K562 (cell line): ENCODE results near the gene ZRANB3. TPM values are rescaled to one million over a fixed set of nuclear protein-coding genes. Genes with fewer than 3 reads are reported as not detected.

Experiments
- ATAC-seq: fragments of 200-7000 bp; cut with Tn5 transposase; 3 replicates; pipeline ENCODE4 v1.9.1; 2020; ENCODE audit warnings: moderate library complexity
- BruUV-seq: library from RNA; stranded (reverse); fragments of 400-500 nt; replicated peaks from 2 replicates; lab custom pipeline; 2021; lab: Mats Ljungman, UMichigan
- CTCF ChIA-PET: fragments of 300-600 bp; formaldehyde crosslinking; extraction: SDS; loops from one replicate; lab custom pipeline; 2021; ENCODE audit warnings: low intra/inter-chr PET ratio; lab: Yijun Ruan, JAX
- POLR2A ChIA-PET: fragments of 300-600, 350-650 bp; sonication (Branson Sonifier 250); formaldehyde crosslinking; extraction: SDS; loops from one replicate; lab custom pipeline; 2021; ENCODE audit warnings: antibody characterized with exemption, inconsistent platforms; lab: Yijun Ruan, JAX
- DNase-seq, 4 experiments: peaks; one replicate each; pipeline versions ENCODE4 v3.0.0 to v3.0.0-alpha.2; 2011 to 2018; ENCODE audit warnings: low spot score in 3 of 4, mixed read lengths in 3 of 4; ENCODE audit errors: extremely low read depth in 1 of 4
- FAIRE-seq: peaks from 2 replicates; lab custom pipeline; 2011; peaks lifted over from hg19 to GRCh38; lab: Jason Lieb, UNC
- H2AFZ ChIP-seq: 2 replicates; pipeline ENCODE4 v1.6.0; 2011; ENCODE audit warnings: low read depth, low read length, control low read depth, inconsistent platforms
- H3K27ac ChIP-seq: fragments of 200-600 bp; 3 replicates; pipeline ENCODE4 v1.8.0; 2011; ENCODE audit warnings: low read depth, mild to moderate bottlenecking, control low read depth, inconsistent platforms, low read length, moderate library complexity, mixed read lengths; ENCODE audit errors: extremely low read depth
- H3K27me3 ChIP-seq, 2 experiments: fragments of 300-600 bp in 1 of 2; 2 replicates in 1 of 2; 3 replicates in 1 of 2; pipeline versions ENCODE4 v1.6.0 to v1.8.0; 2011; ENCODE audit warnings: inconsistent platforms in 2 of 2, low read length in 2 of 2, mild to moderate bottlenecking in 1 of 2, mixed read lengths in 1 of 2, moderate library complexity in 1 of 2; ENCODE audit not compliant: control insufficient read depth in 2 of 2, insufficient read depth in 2 of 2
- H3K36me3 ChIP-seq: fragments of 300-600 bp; 3 replicates; pipeline ENCODE4 v1.8.0; 2011; ENCODE audit warnings: mild to moderate bottlenecking, low read length, inconsistent platforms; ENCODE audit not compliant: control insufficient read depth, insufficient read depth
- H3K4me1 ChIP-seq, 2 experiments: fragments of 200-600 bp in 1 of 2; replicated peaks in 1 of 2; 2 replicates in 1 of 2; 3 replicates in 1 of 2; pipeline versions ENCODE4 v1.5.1 to v1.8.0; 2011; ENCODE audit warnings: inconsistent platforms in 2 of 2, low read length in 2 of 2, mild to moderate bottlenecking in 1 of 2, mixed read lengths in 1 of 2, moderate library complexity in 1 of 2; ENCODE audit not compliant: control insufficient read depth in 2 of 2, insufficient read depth in 2 of 2
- H3K4me2 ChIP-seq: 2 replicates; pipeline ENCODE4 v1.6.1; 2011; ENCODE audit warnings: low read length, control low read depth, inconsistent platforms, mixed read lengths; ENCODE audit not compliant: insufficient read depth
- H3K4me3 ChIP-seq: fragments of 200-600 bp; sonication (generic), shearing (Covaris generic); 2 replicates; pipeline ENCODE4 v1.5.1; 2016; ENCODE audit warnings: control low read depth, inconsistent platforms
- H3K79me2 ChIP-seq: fragments of 200-600 bp; 3 replicates; pipeline ENCODE4 v1.8.0; 2011; ENCODE audit warnings: low read length, inconsistent platforms; ENCODE audit not compliant: control insufficient read depth, insufficient read depth
- H3K9ac ChIP-seq, 2 experiments: 2 replicates each; pipeline versions ENCODE4 v1.6.0 to v1.6.1; 2011; ENCODE audit warnings: low read depth in 2 of 2, low read length in 2 of 2, control low read depth in 1 of 2, inconsistent platforms in 1 of 2, mild to moderate bottlenecking in 1 of 2, mixed read lengths in 1 of 2; ENCODE audit not compliant: insufficient read depth in 1 of 2
- H3K9me1 ChIP-seq: one replicate; pipeline ENCODE4 v1.6.0; 2011; ENCODE audit warnings: inconsistent platforms, mild to moderate bottlenecking, low read length, moderate library complexity; ENCODE audit not compliant: control insufficient read depth, insufficient read depth
- H3K9me3 ChIP-seq: replicated peaks from 2 replicates; pipeline ENCODE4 v1.5.1; 2011; ENCODE audit warnings: low read depth, low read length, inconsistent platforms; ENCODE audit not compliant: control insufficient read depth, insufficient read depth
- H4K20me1 ChIP-seq: replicated peaks from 2 replicates; pipeline ENCODE4 v1.6.1; 2011; ENCODE audit warnings: low read length, inconsistent platforms, mixed read lengths; ENCODE audit not compliant: control insufficient read depth, insufficient read depth
- ARID1B ChIP-seq: fragments of 450-650 bp; IDR thresholded peaks from 2 replicates; pipeline ENCODE4 v1.6.1; 2016; ENCODE audit warnings: antibody characterized with exemption, mild to moderate bottlenecking, inconsistent platforms
- C11orf30 ChIP-seq: fragments of 450-650 bp; IDR thresholded peaks from 2 replicates; pipeline ENCODE4 v1.6.1; 2016; ENCODE audit warnings: low read depth, mild to moderate bottlenecking
- COPS2 ChIP-seq: fragments of 450-650 bp; conservative IDR thresholded peaks from 2 replicates; pipeline ENCODE4 v1.6.1; 2016; ENCODE audit warnings: mild to moderate bottlenecking, moderate library complexity
- ELF2 ChIP-seq: fragments of 250-450 bp; sonication (Bioruptor Pico); IDR thresholded peaks from 2 replicates; pipeline ENCODE4 v1.5.0; 2021; ENCODE audit warnings: mild to moderate bottlenecking
- HNRNPK ChIP-seq: fragments of 200-400 bp; formaldehyde crosslinking; IDR thresholded peaks from one replicate; pipeline ENCODE4 v1.6.1; 2018; ENCODE audit warnings: mild to moderate bottlenecking, low read depth, low read length; ENCODE audit not compliant: poor library complexity, severe bottlenecking
- KLF10 ChIP-seq: fragments of 250-450 bp; sonication (Bioruptor Pico); IDR thresholded peaks from 2 replicates; pipeline ENCODE4 v1.6.1; 2021; ENCODE audit warnings: matching md5 sums
- MAFF ChIP-seq: IDR thresholded peaks from 2 replicates; pipeline ENCODE4 v1.6.1; 2012; ENCODE audit warnings: low read length, improper control_type of control experiment
- MAFG ChIP-seq: fragments of 450-650 bp; conservative IDR thresholded peaks from 2 replicates; pipeline ENCODE4 v1.6.1; 2016; ENCODE audit warnings: missing genetic modification characterization, missing compliant biosample characterization
- MAFK ChIP-seq: IDR thresholded peaks from 2 replicates; pipeline ENCODE4 v1.6.1; 2011; ENCODE audit warnings: low read length, improper control_type of control experiment
- MED1 ChIP-seq: sonication (generic); formaldehyde crosslinking; IDR thresholded peaks from 2 replicates; pipeline ENCODE4 v1.8.1; 2023; ENCODE audit warnings: missing genetic modification reagents, borderline replicate concordance
- NFATC3 ChIP-seq: fragments of 450-650 bp; IDR thresholded peaks from 2 replicates; pipeline ENCODE4 v1.6.1; 2017; ENCODE audit warnings: mild to moderate bottlenecking
- NFE2 ChIP-seq: IDR thresholded peaks from 2 replicates; pipeline ENCODE4 v1.6.1; 2014; ENCODE audit warnings: antibody characterized with exemption, low read depth
- NFE2L1 ChIP-seq: fragments of 450-650 bp; IDR thresholded peaks from 2 replicates; pipeline ENCODE4 v1.6.1; 2016; ENCODE audit warnings: missing genetic modification characterization, low read depth, mild to moderate bottlenecking, missing compliant biosample characterization, moderate library complexity, borderline replicate concordance
- RBM22 ChIP-seq: fragments of 200-400 bp; formaldehyde crosslinking; IDR thresholded peaks from 2 replicates; pipeline ENCODE4 v1.6.1; 2018; ENCODE audit warnings: low read length, low read depth; ENCODE audit not compliant: poor library complexity, severe bottlenecking
- RFX1 ChIP-seq: fragments of 450-650 bp; IDR thresholded peaks from 2 replicates; pipeline ENCODE4 v1.6.1; 2016; ENCODE audit warnings: mild to moderate bottlenecking, moderate library complexity
- SMAD1 ChIP-seq: fragments of 150-350 bp; IDR thresholded peaks from 2 replicates; pipeline ENCODE4 v1.6.1; 2014; ENCODE audit warnings: low read length, low read depth; ENCODE audit not compliant: partially characterized antibody
- SMAD4 ChIP-seq: fragments of 250-450 bp; sonication (Bioruptor Pico); conservative IDR thresholded peaks from 2 replicates; pipeline ENCODE4 v1.8.0; 2021; ENCODE audit warnings: inconsistent platforms, mild to moderate bottlenecking, moderate library complexity
- TAF9B ChIP-seq: fragments of 450-650 bp; IDR thresholded peaks from 2 replicates; pipeline ENCODE4 v1.6.1; 2018; ENCODE audit warnings: mild to moderate bottlenecking; ENCODE audit not compliant: partially characterized antibody
- ZNF224 ChIP-seq: sonication (generic); formaldehyde crosslinking; IDR thresholded peaks from 2 replicates; pipeline ENCODE4 v1.8.0; 2022; ENCODE audit warnings: mild to moderate bottlenecking, missing genetic modification reagents
- ZNF24 ChIP-seq: fragments of 450-650 bp; IDR thresholded peaks from 2 replicates; pipeline ENCODE4 v1.6.1; 2016
- ZNF316 ChIP-seq: fragments of 450-650 bp; IDR thresholded peaks from 2 replicates; pipeline ENCODE4 v1.6.1; 2016
- ZNF699 ChIP-seq: fragments of 250-450 bp; sonication (Bioruptor Pico); IDR thresholded peaks from 2 replicates; pipeline ENCODE4 v1.8.0; 2021; ENCODE audit warnings: mild to moderate bottlenecking, moderate library complexity; ENCODE audit not compliant: insufficient replicate concordance
- ZNF780A ChIP-seq: fragments of 250-450 bp; sonication (Bioruptor Pico); IDR thresholded peaks from 2 replicates; pipeline ENCODE4 v1.5.0; 2021; ENCODE audit warnings: mild to moderate bottlenecking
- WGBS: fragments of 100-300 bp; shearing (Covaris generic); methylation state at CpG from one replicate; pipeline ENCODE4 v1.1.6; 2016; ENCODE audit warnings: low coverage, mixed read lengths; ENCODE audit not compliant: insufficient coverage; ENCODE audit errors: missing lambda C conversion rate; 5-methylcytosine and 5-hydroxymethylcytosine counted together
- in situ Hi-C: fragments of 300-500 bp; cut with MboI; formaldehyde crosslinking; loops from 4 replicates; pipeline ENCODE4 v1.15.0; 2018; ENCODE audit warnings: inconsistent platforms, mixed read lengths
- intact Hi-C: fragments of 100-400 bp; cut with micrococcal nuclease; formaldehyde crosslinking; loops from 2 replicates; pipeline ENCODE4 v1.14.2; 2022
- polyA plus RNA-seq, 8 experiments: library from polyadenylated mRNA; depleted of rRNA in 4 of 8; stranded (reverse) in 5 of 8; unstranded in 3 of 8; fragments of >200 nt; fragmentation: Nextera tagmentation in 2 of 8; fragmentation: Illumina TruSeq in 1 of 8; extraction: Ambion mirVana in 2 of 8; extraction: Trizol in 1 of 8; gene quantifications; 2 replicates each; pipeline versions ENCODE4 v1.2.1 to v1.2.3, GENCODE V29; 2011 to 2014; ENCODE audit warnings: inconsistent platforms in 1 of 8, missing spikeins in 1 of 8
- total RNA-seq, 7 experiments: library from RNA; depleted of rRNA in 6 of 7; stranded (reverse); fragments of >200 nt in 6 of 7; fragmentation: Illumina TruSeq in 2 of 7; extraction: Trizol in 2 of 7; gene quantifications; 2 replicates each; pipeline versions ENCODE4 v1.2.1 to v1.2.3, GENCODE V29; 2011 to 2021; ENCODE audit warnings: low replicate concordance in 1 of 7
- TF ChIP-seq, protein P1 (sequence below): fragments of 250-450 bp; sonication (Bioruptor Pico); IDR thresholded peaks from 2 replicates; pipeline ENCODE4 v1.8.0; 2022; ENCODE audit warnings: moderate library complexity, mild to moderate bottlenecking, inconsistent platforms

The ZRANB3 gene
- total and polyA plus RNA-seq, 9 of the 15 experiments (the other 6 are each of a cell fraction or from before 2014, with no cell fraction given): 8.6 to 21.3 (median 14.7) TPM

DNA sequence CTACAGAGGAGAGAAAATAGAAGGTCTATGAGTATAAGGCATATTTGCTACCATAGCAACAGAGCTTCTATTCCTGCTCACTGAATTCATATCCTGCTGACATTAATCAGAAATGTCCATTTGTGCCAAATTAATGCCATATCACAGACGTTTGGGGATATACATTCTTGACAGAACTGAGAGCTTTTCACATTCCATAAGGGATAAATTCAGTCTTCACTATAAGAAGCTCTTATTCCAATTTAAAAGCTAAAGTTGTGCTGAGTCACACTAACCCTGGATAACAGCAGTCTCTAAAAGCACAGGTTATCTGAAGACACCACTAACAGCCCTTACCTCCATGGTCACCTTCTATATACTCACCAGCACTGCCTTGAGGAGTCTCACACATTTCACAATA is 300.9 kb downstream of the ZRANB3 start:
- DNase-seq: peak in 2 of 4 experiments; percentile 19 to 20
- FAIRE-seq: peak; percentile 64
- Histone ChIP-seq H2AFZ (no peak overlapping the region), H3K4me3 (no peak overlapping the region), H3K9me1 (no peaks in the 10 kb centered on the region), H4K20me1 (no peaks in the 10 kb centered on the region), H3K79me2 (no peaks in the 10 kb centered on the region), H3K9ac (no peak overlapping the region), H3K4me2 (no peak overlapping the region), H3K9me3 (no peaks in the 10 kb centered on the region), H3K36me3 (peaks cover 3% of the 10 kb centered on the region; the same call in 1 of the 3 replicates), H3K27ac (no peak overlapping the region), H3K4me1 (peaks cover 0 to 2% of the 10 kb centered on the region in 2 experiments; a peak in 2 of 5 replicates), H3K27me3 (no peaks in the 10 kb centered on the region)
- peak; percentile 70 for ATAC-seq
- intact Hi-C loops: no loop called here
- in situ Hi-C loops: no loop called here
- BruUV-seq: no TSS peak
- 6% methylated on average over 1 of the region's 1 CpG for WGBS
- POLR2A ChIA-PET: interaction anchor here (0.7 to 1.1 kb wide), 2 partner anchors 10 to 17 kb away, joined by 3 to 6 read pairs; no protein-coding TSS in a partner anchor
- CTCF ChIA-PET: no interaction called here
- TF ChIP-seq ZNF316: peak; percentile 36
- TF ChIP-seq NFE2L1: 0 out of 2 replicates have a peak, but pooled peaks have one; percentile 30
- TF ChIP-seq ELF2 (CRISPR knock-in tag): no peak
- peak; percentile 59 for TF ChIP-seq NFE2
- peak; percentile 65 for TF ChIP-seq RFX1
- TF ChIP-seq ZNF699 (CRISPR knock-in tag): no peak
- no peak for TF ChIP-seq ZNF24
- no peak for TF ChIP-seq MED1 (CRISPR knock-in tag)
- TF ChIP-seq ARID1B: 0 out of 2 replicates have a peak, but pooled peaks have one; percentile 9
- no peak for TF ChIP-seq ZNF780A (CRISPR knock-in tag)
- TF ChIP-seq SMAD1: no peak
- TF ChIP-seq ZNF224 (CRISPR knock-in tag): no peak
- no peak for TF ChIP-seq HNRNPK
- TF ChIP-seq MAFK: peak; percentile 27; the same call in 1 of the 2 replicates
- TF ChIP-seq TAF9B: no peak
- TF ChIP-seq SMAD4 (CRISPR knock-in tag): no peak
- no peak for TF ChIP-seq RBM22
- peak; percentile 46 for TF ChIP-seq C11orf30
- TF ChIP-seq MAFF: peak; percentile 39
- no peak for TF ChIP-seq COPS2
- TF ChIP-seq MAFG (tag): peak; percentile 29
- TF ChIP-seq, protein P1, sequence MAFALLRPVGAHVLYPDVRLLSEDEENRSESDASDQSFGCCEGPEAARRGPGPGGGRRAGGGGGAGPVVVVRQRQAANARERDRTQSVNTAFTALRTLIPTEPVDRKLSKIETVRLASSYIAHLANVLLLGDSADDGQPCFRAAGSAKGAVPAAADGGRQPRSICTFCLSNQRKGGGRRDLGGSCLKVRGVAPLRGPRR (CRISPR knock-in tag): no peak
- no peak for TF ChIP-seq NFATC3
- no peak for TF ChIP-seq KLF10 (CRISPR knock-in tag)
